T-helper 2 cell treated with Interferon-gamma antibody and Interleukin-4, amounts not matched to agents 100 ng/mL and 5 ng/mL, for 36 hours (primary cell): ENCODE results near the gene CHD9. TPM values are rescaled to one million over a fixed set of nuclear protein-coding genes. Genes with fewer than 3 reads are reported as not detected.

Source experiments
- intact Hi-C: fragments of 100-400 bp; cut with micrococcal nuclease; formaldehyde crosslinking; loops from one replicate; pipeline ENCODE4 v1.15.1; 2023
- total RNA-seq: library from RNA; stranded (reverse); gene quantifications from 2 replicates; pipeline ENCODE4 v1.2.3, GENCODE V29; 2022

CHD9 gene
- total RNA-seq, 1 donor from 2014 or later: 25.6 TPM

- intact Hi-C loops: loop anchor here (1.0 to 2.0 kb wide), 8 partner anchors 30 to 574 kb away; partner anchors contain the start of genes AKTIP, RBL2 and RPGRIP1L
Observed at GRCh38 chr16:53129281-53130158, 74.7 kb downstream of the CHD9 start.

- intact Hi-C loops: loop anchor here (1.0 to 2.0 kb wide), 8 partner anchors 30 to 573 kb away; partner anchors contain the start of genes AKTIP, RBL2 and RPGRIP1L
Observed at GRCh38 chr16:53130159-53131049, 75.6 kb downstream of the CHD9 start.

DNA sequence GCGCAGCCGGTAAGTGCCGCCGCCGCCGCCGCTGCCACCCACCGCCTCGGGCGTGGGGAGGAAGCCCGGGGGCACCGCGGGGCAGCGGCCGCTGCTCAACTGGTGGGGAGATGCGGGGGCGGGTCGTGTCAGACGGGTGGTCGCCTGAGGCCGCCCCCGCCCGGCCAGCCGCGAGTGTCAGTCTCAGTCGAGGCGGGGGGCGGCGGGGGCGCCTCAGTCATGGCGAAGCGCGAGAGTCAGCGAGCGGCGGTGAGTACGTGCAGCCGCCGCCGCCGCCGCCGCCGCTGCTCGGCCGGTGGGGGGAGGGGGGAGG is 76.2 kb downstream of the CHD9 start:
- intact Hi-C loops: loop anchor here (2.0 kb wide), 2 partner anchors 30 to 380 kb away; no protein-coding TSS in a partner anchor

GRCh38 chr16:53131363-53132071 is 76.7 kb downstream of the CHD9 start:
- intact Hi-C loops: loop anchor here (2.0 kb wide), 2 partner anchors 29 to 379 kb away; no protein-coding TSS in a partner anchor

- intact Hi-C loops: no loop called here
Observed at GRCh38 chr16:53132406-53132805, 77.6 kb downstream of the CHD9 start.

DNA sequence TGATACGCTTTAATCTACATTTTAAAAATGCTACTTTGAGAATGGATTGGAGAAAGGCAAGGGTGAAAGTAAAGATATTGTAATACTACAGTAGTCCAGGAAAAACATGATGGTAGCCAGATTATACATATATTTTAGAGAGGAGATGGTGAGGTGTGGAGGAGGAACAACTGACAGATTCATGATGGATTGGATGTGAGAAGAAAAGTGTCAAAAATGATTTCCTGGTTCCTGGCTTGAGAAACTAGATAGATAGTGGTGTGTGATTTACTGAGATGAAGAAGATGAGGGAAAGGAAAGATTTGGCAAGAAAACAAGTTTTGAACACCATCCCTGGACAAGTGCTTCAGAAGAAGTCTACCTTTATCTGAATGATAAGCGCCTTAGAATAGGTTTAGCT is 80.5 kb downstream of the CHD9 start:
- intact Hi-C loops: no loop called here

GRCh38 chr16:53142823-53143568 is 88.2 kb downstream of the CHD9 start:
- intact Hi-C loops: no loop called here

DNA sequence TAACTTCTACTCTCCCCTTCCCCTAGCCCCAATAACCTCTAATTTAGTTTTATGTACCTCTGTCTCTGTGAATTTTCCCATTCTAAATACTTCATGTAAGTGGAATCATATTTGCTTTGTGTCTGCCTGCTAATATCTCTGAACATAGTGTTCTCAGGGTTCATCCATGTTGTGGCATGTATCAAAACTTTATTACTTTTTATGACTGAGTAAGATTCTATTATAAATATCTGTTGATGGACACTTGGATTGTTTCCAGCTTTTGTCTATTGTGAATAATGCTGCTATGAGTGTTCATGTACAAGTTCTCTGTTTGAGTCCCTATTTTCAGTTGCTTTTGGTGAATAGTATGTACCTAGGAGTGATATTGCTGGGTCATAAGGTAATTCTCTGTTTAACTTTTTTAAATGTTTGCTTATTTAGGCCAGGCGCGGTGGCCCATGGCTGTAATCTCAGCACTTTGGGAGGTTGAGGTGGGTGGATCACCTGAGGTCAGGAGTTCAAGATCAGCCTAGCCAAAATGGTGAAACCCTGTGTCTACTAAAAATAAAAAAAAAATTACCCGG is 92.8 kb downstream of the CHD9 start:
- intact Hi-C loops: no loop called here

- intact Hi-C loops: no loop called here
Observed at GRCh38 chr16:53150769-53151168, 96.0 kb downstream of the CHD9 start.

- intact Hi-C loops: no loop called here
Observed at GRCh38 chr16:53152329-53152728, 97.5 kb downstream of the CHD9 start.

GRCh38 chr16:53153130-53153529 is 98.3 kb downstream of the CHD9 start:
- intact Hi-C loops: no loop called here

- intact Hi-C loops: no loop called here
Observed at GRCh38 chr16:53154513-53154912, 99.7 kb downstream of the CHD9 start.

GRCh38 chr16:53156516-53156915 is 101.7 kb downstream of the CHD9 start:
- intact Hi-C loops: no loop called here

- intact Hi-C loops: loop anchor here (1.0 to 2.0 kb wide), 2 partner anchors 29 to 105 kb away; no protein-coding TSS in a partner anchor
Observed at GRCh38 chr16:53159781-53160436, 105.1 kb downstream of the CHD9 start.

- intact Hi-C loops: no loop called here
Observed at GRCh38 chr16:53166099-53166498, 111.3 kb downstream of the CHD9 start.

- intact Hi-C loops: no loop called here
Observed at GRCh38 chr16:53168744-53169143, 114.0 kb downstream of the CHD9 start.

DNA sequence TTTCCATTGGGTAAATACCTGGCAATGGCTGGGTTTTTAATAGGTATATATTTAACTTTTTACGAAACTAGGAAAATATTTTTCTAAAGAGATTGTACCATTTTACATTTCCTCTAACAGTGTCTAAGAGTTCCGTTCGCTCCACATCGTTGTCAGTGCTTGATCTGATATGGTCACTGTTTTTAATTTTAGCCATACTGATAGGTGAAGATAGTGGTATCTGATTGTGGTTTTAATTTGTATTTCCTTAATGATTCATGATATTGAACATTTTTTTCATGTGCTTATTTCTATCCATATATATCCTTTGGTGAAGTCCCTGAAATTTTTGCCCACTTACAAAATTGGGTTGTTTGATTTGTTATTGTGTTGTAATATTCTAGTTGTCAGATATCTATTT is 117.7 kb downstream of the CHD9 start:
- intact Hi-C loops: no loop called here

GRCh38 chr16:53175118-53175517 is 120.3 kb downstream of the CHD9 start:
- intact Hi-C loops: no loop called here

DNA sequence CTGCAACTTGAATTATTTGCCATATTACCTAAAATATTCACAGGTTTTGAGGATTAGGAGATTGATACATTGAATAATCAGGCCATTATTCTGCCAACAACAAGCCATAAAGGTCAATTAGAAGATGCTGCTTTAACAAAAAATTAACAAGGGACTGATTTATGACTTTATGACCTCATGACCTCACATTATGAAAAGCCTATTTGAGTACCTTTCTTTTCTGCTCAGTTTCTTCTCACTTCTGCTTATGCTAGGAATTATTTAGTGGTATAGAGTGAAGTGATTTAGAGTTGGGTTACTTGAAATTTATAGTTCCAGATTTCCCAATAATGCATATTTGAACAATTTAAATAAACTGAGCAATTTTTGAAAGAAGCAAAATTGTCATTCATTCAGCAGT is 121.6 kb downstream of the CHD9 start:
- intact Hi-C loops: no loop called here

GRCh38 chr16:53183442-53183841 is 128.7 kb downstream of the CHD9 start:
- intact Hi-C loops: no loop called here
